Uterus (tissue), 2 donors: Measurements from ENCODE around the gene CCNF.

Experiments used
- POLR2A ChIP-seq, 2 donors: fragments of 450-650 bp; IDR thresholded peaks; one replicate each; pipeline ENCODE4 v1.6.1; 2016; ENCODE audit warnings: antibody characterized with exemption in 2 of 2, mild to moderate bottlenecking in 1 of 2, moderate library complexity in 1 of 2
- TF ChIP-seq, protein P1 (sequence below), 4 experiments: fragments of 200-600 bp in 2 of 4; fragments of 450-650 bp in 2 of 4; sonication (generic) in 2 of 4; IDR thresholded peaks; one replicate each; pipeline ENCODE4 v1.5.1; 2016 to 2019; ENCODE audit warnings: antibody characterized with exemption in 4 of 4, mild to moderate bottlenecking in 2 of 4, moderate library complexity in 1 of 4

- TF ChIP-seq, protein P1, sequence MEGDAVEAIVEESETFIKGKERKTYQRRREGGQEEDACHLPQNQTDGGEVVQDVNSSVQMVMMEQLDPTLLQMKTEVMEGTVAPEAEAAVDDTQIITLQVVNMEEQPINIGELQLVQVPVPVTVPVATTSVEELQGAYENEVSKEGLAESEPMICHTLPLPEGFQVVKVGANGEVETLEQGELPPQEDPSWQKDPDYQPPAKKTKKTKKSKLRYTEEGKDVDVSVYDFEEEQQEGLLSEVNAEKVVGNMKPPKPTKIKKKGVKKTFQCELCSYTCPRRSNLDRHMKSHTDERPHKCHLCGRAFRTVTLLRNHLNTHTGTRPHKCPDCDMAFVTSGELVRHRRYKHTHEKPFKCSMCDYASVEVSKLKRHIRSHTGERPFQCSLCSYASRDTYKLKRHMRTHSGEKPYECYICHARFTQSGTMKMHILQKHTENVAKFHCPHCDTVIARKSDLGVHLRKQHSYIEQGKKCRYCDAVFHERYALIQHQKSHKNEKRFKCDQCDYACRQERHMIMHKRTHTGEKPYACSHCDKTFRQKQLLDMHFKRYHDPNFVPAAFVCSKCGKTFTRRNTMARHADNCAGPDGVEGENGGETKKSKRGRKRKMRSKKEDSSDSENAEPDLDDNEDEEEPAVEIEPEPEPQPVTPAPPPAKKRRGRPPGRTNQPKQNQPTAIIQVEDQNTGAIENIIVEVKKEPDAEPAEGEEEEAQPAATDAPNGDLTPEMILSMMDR (IDR thresholded peaks at IDR 0.05), result no peak
- TF ChIP-seq POLR2A (IDR thresholded peaks at IDR 0.05), result no peak
Measured at GRCh38 chr16:2487903-2488531, 58.8 kb downstream of the CCNF start.
